Activated CD8-positive, alpha-beta memory T cell treated with anti-CD3 and anti-CD28 coated beads, Interleukin-2, amount 50 U/mL, for 4 hours (primary cell): ENCODE data around the gene COL27A1.

Experiments
- DNase-seq: peaks from one replicate; pipeline ENCODE4 v3.0.0-alpha.2; 2020

Gene COL27A1

DNA sequence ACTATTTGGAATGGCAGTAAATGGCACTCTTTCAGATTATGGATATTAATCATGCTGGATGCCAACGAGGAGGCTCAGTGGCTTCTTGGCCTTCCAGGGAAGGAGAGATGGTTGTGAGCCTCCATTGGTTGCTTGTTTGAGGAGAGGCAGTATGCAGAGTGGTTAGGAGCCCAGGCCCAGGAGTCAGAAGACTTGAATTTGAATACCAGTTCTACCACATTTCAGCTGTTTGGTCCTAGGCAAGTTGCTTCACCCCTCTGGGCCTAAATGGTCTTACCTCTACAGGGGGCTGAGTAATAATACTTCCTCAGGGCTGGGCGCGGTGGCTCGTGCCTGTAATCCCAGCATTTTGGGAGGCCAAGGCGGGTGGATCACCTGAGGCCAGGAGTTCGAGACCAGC, 52.5 kb downstream of the COL27A1 start:
- no peak for DNase-seq

DNA sequence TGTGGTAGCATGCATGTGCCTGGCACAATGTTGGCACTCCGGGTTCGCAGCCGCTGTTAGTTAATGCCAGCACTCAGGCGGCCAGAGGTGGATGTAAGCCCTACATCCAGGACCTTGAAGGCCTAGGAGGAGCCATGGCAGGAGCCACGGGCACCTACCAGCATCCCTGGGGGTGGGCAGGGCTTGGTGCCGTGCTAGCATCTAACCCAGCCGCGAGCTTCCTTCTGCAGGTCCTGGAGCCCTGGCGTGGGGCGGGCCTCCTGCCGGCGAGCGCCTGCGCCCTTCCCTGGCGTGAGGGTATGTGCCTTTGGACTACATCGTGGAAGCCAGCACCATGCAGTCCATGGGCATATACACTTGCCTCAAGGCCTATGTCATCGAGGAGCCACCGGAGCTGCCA, 53.8 kb downstream of the COL27A1 start:
- no peak for DNase-seq

DNA sequence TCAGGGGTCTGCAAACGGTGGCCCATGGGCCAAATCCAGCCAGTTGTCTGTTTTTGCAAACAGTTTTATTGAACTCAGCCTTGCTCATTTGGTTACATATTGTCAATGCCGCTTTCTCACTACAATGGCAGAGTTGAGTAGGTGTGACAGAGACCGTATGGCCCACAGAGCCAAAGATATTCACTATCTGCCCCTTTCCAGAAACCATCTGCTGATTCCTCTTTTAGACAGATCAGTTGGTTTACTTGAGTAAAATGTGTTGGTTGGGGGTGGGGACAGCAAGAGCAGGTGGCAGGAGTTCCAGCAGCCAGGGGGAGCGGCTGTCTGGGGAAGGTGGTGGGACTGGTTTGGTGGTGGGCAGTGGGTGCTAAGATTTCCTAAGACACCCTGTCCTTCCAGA, 54.8 kb downstream of the COL27A1 start:
- DNase-seq: no peak

DNA sequence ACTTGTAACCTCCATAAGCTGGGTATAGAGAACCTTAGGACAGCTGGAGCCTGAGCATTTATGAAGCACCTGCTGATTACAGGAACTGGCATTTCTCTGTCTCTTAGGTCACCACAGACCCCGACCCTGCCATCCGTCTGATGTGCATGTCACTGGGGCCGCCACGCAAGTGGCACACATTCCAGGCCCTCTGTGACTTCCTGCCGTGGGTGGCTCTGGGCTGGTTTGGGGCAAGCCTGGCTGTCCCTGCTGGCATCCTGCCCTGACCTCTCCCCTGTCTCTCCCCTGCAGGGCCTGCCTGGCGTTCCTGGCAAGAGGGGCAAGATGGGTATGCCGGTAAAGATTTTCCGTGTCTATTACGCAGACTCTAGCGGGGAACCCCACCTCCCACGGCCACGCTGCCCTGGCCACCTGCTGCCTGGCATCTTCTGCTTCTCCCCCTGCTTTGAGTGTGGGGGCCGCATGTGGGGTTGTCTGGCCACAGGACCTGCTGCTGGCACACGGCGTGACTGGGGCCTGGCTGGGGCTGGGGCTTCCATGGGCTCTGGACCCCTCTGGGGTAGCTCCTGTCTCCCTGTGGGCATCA, 55.4 kb downstream of the COL27A1 start:
- no peak for DNase-seq

- DNase-seq: no peak
These were observed 57.5 kb downstream of the COL27A1 start for GRCh38 chr9:114212826-114213225.

DNA sequence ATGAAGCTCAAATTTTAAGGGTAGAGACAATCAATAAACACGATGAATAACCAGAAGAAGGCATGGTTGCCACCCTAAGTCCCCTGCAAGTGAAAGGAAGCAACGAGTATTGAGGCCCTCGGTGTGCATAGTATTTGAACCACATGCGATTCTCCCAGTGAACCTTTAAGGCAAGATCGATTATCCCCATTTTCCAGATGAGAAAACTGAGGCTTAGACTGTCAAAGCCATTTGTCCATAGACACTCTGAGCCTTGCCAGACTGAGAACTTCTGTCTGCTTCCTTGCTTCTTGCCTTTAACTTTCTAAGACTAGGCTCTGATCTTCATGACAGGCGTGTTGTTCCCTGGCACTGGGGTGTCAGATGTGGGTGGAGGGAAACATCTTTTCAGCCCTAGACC, 58.2 kb downstream of the COL27A1 start:
- no peak for DNase-seq

- DNase-seq: no peak
These were observed 58.8 kb downstream of the COL27A1 start for GRCh38 chr9:114214181-114214580.

GRCh38 chr9:114214686-114215414, 59.5 kb downstream of the COL27A1 start:
- DNase-seq: no peak

DNA sequence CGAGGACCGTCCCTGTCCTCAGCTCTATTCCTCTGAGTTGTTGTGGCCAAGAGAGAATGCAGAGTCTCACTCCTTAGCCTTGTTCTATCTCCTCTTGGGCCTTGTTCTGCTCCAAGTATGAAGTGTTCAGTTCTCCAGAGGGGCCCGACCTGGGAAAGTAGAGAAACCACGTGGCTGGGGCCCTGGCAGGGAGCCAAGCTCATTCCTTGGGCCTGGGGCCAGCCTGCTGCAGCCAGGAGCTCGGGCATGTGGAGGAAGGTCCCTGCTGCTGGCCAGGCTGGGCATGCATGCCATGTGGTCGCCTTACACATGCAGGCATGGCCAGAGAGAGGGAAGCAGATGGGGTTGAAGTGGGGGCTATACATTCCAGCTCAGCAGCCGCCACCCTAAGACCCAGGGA, 60.7 kb downstream of the COL27A1 start:
- DNase-seq: no peak

DNA sequence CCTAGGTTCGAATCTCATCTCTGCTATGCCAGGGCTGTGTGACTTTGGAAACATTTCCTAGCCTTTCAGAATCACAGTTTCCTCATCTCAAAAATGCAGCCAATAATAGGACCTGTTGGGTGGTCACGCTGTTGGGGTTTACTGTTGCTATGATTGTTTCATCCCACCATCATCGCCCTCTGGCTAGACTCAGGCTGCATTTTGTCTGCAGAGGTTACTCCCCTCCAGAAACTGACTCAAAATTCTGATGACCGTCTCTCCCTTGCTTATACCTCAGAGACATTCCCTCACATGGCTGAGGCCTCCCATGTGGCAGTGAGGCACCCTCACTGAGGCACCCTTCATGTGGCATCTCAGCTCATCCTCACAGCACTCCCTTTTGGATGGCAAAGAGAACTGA, 61.6 kb downstream of the COL27A1 start:
- DNase-seq: no peak

GRCh38 chr9:114218264-114219120, 63.2 kb downstream of the COL27A1 start:
- no peak for DNase-seq

GRCh38 chr9:114220061-114220541, 64.8 kb downstream of the COL27A1 start:
- DNase-seq: no peak

DNA sequence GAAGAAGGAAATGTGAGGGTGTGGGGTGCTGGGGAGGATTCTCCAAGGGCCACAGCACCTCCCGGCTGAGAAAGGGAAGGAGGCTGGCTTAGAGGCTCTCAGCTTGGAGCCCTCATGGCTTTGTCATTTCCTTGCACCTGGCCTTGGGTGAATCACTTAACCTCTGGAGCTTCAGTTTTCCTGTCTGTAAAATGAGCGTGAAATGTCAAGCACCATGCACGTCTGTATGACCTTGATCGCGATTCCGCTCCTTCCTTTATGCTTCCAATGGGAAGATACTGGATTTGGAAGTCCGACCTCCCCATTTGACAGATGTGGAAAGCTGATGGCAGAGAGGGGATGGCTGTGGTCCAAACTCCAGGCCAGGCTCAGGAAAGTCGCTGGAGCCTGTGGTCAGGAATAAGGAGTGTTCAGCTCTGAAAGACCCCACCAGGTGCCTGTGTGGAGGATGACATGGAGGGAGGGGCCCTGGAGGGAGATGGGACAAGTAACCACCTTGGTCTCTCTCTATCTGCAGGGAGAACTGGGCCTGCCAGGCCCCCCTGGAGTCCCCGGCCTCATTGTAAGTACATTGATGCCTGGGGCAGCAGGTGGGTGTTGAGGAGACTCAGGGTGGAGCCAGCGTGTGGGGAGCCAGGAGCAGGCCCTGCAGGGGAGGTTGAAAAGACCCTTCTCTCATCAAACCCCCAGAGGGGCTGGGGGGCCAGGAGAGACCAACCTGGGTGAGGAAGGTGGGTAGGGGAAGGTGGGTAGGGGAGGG, 66.5 kb downstream of the COL27A1 start:
- DNase-seq: no peak

DNA sequence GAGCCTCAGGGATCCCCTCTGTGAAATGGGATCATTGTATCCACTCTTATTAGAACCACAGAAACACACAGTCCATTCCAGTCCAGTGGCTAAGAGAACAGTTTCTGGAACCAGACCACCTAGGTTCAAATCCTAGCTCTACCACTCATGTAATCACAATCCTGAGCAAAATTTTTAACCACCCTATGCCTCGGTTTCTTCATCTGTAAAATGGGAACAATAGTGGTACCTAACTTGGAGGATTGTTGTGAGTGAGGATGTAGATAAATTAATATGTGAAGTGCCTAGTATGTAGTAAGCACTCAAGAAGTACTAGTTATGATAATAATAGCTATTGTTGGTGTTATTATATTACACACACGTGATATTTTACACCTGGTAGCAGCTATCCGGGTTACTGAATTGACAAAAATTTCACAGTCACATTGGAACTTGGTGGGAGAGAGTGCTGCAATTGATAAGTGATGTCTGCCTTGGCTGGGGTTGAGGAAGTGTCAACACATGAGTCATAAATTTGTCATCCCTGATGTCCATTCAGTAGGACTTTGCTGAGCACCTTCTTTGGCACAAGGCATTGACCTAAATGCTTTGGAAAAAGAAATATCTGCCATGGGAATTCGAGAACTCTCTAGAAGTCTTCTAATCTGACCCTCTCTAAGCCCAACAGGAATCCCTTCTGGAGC, 68.4 kb downstream of the COL27A1 start:
- no peak for DNase-seq

- DNase-seq: no peak
These were observed 68.9 kb downstream of the COL27A1 start for GRCh38 chr9:114224247-114224610.

- DNase-seq: no peak
These were observed 70.3 kb downstream of the COL27A1 start for GRCh38 chr9:114225561-114226212.

- DNase-seq: no peak
These were observed 71.1 kb downstream of the COL27A1 start for GRCh38 chr9:114226246-114227055.

GRCh38 chr9:114227288-114228015, 72.1 kb downstream of the COL27A1 start:
- no peak for DNase-seq

DNA sequence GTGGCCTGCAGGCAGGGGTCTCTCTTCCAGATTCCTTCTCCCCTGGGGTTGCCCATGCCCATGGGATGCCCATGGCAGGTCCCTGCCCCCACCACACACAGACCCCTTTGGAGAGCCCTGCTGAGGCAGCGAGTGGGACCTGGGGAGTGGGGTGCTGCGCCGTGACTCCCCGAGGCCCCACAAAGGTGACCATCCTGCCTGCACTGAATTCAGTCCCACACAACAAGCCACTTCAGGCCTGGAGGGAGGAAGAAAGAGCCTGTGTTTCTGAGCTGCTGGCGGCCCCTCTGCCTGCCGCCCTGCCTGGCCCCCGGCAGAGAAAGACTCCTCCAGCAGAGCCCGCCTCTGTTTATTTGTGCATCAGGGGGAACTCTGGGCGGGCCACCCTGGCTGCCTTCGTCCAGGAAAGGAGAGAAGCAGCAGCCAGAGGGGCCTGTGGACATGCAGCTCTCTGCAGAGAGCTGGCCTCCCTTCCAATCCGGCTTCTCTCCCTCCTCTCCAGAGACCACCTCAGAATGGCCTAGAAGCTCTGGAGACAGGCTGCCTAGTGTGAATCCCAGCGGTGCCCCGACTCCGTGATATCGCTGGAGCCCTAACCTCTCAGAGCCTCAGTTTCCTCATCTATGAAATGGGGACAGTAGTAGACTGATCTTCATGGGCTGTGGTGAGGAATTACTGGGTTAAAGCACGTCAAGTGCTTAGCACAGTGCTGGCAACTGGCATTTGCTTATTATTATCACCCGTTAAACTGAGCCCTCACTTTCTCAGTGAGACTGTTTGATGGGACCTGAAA, 72.9 kb downstream of the COL27A1 start:
- DNase-seq: no peak
